Fibroblast of skin of left quadriceps (primary cell): ENCODE results near the gene WDR35.
"Not testable (repeated sequence)": the region's sequence is repeated elsewhere in the genome, so short reads cannot be mapped to it uniquely, and the experiment has no call there.

ENCODE experiments used
- DNase-seq, 2 experiments: peaks; one replicate each; pipeline ENCODE4 v3.0.0-alpha.2; 2013; ENCODE audit warnings: low read depth in 2 of 2

The WDR35 gene

GRCh38 chr2:19894134-19894792 is 95.6 kb downstream of the WDR35 start:
- DNase-seq: no peak

GRCh38 chr2:19893520-19894133 is 96.3 kb downstream of the WDR35 start:
- DNase-seq: no peak

GRCh38 chr2:19891971-19892370 is 97.9 kb downstream of the WDR35 start:
- not testable (repeated sequence) for DNase-seq

- no peak for DNase-seq
Observed at GRCh38 chr2:19890104-19890503, 99.8 kb downstream of the WDR35 start.

GRCh38 chr2:19888831-19889230 is 101.1 kb downstream of the WDR35 start:
- DNase-seq: no peak

- DNase-seq: no peak
Observed at GRCh38 chr2:19887510-19887909, 102.4 kb downstream of the WDR35 start.

- DNase-seq: no peak
Observed at GRCh38 chr2:19886261-19886660, 103.6 kb downstream of the WDR35 start.

GRCh38 chr2:19885791-19886190 is 104.1 kb downstream of the WDR35 start:
- no peak for DNase-seq

GRCh38 chr2:19883971-19884720 is 105.8 kb downstream of the WDR35 start:
- no peak for DNase-seq

- no peak for DNase-seq
Observed at GRCh38 chr2:19883486-19883885, 106.4 kb downstream of the WDR35 start.

- DNase-seq: no peak
Observed at GRCh38 chr2:19882286-19882685, 107.6 kb downstream of the WDR35 start.

- no peak for DNase-seq
Observed at GRCh38 chr2:19881908-19882265, 108.0 kb downstream of the WDR35 start.

- no peak for DNase-seq
Observed at GRCh38 chr2:19881221-19881907, 108.5 kb downstream of the WDR35 start.

- not testable (repeated sequence) for DNase-seq
Observed at GRCh38 chr2:19880191-19880590, 109.7 kb downstream of the WDR35 start.

GRCh38 chr2:19879120-19879519 is 110.8 kb downstream of the WDR35 start:
- no peak for DNase-seq

GRCh38 chr2:19878268-19879046 is 111.4 kb downstream of the WDR35 start:
- DNase-seq: no peak

GRCh38 chr2:19876751-19877150 is 113.2 kb downstream of the WDR35 start:
- DNase-seq: no peak

- DNase-seq: no peak
Observed at GRCh38 chr2:19875280-19875679, 114.6 kb downstream of the WDR35 start.

- DNase-seq: no peak
Observed at GRCh38 chr2:19874726-19875125, 115.2 kb downstream of the WDR35 start.

GRCh38 chr2:19873014-19873413 is 116.9 kb downstream of the WDR35 start:
- DNase-seq: no peak

- DNase-seq: no peak
Observed at GRCh38 chr2:19872302-19872701, 117.6 kb downstream of the WDR35 start.

- DNase-seq: no peak
Observed at GRCh38 chr2:19871836-19872235, 118.1 kb downstream of the WDR35 start.
